ENCODE results near the gene OR10H2. TPM values are rescaled to one million over a fixed set of nuclear protein-coding genes. Genes with fewer than 3 reads are reported as not detected.

The OR10H2 gene
- polyA plus RNA-seq, 1 donor from 2014 or later: not detected

DNA sequence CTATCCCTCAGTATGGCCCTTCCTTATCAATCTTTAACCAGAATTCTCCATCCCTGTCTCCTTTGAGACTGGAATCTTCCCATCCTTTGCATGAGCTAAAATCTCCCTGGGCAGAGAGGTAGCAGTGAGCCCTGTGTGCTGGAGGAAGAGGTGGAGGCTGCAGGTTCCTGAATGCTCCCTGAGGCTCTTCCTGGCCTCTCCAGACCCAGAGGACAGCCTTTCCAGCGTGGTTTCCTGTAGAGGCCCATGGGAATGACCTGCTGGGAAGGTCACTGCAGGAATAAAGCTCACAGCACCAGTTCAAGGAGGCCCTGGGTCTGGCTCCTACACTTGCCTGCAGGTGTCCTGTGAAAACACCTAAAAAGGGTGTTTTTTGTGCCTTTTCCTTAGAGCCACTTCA, 4.6 kb downstream of the OR10H2 start:
- Histone ChIP-seq H3K4me2 (ENCODE audit: low read length) (no peak overlapping the region), H3K79me2 (replicated peaks; ENCODE audit: insufficient read depth, low read length) (no peaks in the 10 kb centered on the region), H3K9ac (ENCODE audit: low read length) (no peak overlapping the region), H4K20me1 (ENCODE audit: insufficient read depth) (no peaks in the 10 kb centered on the region), H3K36me3 (ENCODE audit: insufficient read depth, low read length) (no peaks in the 10 kb centered on the region), H3K27me3 (ENCODE audit: insufficient read depth, low read depth, low read length) (no peaks in the 10 kb centered on the region), H3K4me3 (ENCODE audit: low read length) (no peak overlapping the region), H3K9me2 (ENCODE audit: insufficient read depth, low read length) (no peaks in the 10 kb centered on the region), H3K27ac (ENCODE audit: low read length) (no peak overlapping the region), H3F3A (ENCODE audit: insufficient read depth, low read length, poor library complexity, severe bottlenecking) (no peaks in the 10 kb centered on the region), H3K9me3 (ENCODE audit: low read length) (no peaks in the 10 kb centered on the region), H2AFZ (ENCODE audit: low read depth, low read length) (no peak overlapping the region)
- TF ChIP-seq EZH2 (IDR thresholded peaks at IDR 0.05; ENCODE audit: borderline replicate concordance, insufficient read depth, low read length, poor library complexity, severe bottlenecking): no peak
- no peak for TF ChIP-seq TAF1 (IDR thresholded peaks at IDR 0.05; ENCODE audit: low read depth)
- no peak for TF ChIP-seq POLR2AphosphoS5 (IDR thresholded peaks at IDR 0.05)
- no peak for TF ChIP-seq EP300 (conservative IDR thresholded peaks at IDR 0.05; ENCODE audit: poor library complexity, severe bottlenecking)
- TF ChIP-seq, protein P1, sequence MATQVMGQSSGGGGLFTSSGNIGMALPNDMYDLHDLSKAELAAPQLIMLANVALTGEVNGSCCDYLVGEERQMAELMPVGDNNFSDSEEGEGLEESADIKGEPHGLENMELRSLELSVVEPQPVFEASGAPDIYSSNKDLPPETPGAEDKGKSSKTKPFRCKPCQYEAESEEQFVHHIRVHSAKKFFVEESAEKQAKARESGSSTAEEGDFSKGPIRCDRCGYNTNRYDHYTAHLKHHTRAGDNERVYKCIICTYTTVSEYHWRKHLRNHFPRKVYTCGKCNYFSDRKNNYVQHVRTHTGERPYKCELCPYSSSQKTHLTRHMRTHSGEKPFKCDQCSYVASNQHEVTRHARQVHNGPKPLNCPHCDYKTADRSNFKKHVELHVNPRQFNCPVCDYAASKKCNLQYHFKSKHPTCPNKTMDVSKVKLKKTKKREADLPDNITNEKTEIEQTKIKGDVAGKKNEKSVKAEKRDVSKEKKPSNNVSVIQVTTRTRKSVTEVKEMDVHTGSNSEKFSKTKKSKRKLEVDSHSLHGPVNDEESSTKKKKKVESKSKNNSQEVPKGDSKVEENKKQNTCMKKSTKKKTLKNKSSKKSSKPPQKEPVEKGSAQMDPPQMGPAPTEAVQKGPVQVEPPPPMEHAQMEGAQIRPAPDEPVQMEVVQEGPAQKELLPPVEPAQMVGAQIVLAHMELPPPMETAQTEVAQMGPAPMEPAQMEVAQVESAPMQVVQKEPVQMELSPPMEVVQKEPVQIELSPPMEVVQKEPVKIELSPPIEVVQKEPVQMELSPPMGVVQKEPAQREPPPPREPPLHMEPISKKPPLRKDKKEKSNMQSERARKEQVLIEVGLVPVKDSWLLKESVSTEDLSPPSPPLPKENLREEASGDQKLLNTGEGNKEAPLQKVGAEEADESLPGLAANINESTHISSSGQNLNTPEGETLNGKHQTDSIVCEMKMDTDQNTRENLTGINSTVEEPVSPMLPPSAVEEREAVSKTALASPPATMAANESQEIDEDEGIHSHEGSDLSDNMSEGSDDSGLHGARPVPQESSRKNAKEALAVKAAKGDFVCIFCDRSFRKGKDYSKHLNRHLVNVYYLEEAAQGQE (IDR thresholded peaks at IDR 0.05; ENCODE audit: borderline replicate concordance): no peak

DNA sequence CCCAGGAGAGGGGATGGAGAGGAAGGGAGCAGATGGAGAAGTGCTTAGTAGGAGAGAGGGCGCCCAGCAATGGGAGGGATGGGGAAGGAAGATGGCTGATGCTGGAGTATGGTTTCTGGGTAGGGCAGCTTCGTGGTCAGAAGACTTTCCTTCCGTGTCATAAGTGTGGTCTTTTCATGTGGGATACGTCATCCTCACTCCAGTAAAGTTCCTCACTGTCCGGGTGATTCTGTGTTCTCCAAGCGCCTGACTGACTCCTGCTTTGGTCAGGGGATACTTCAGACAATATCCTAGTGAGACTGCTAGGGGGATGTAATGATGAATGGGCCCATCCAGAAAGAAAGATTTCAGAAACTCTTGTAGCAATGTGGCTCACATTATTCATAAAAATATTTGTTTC, 6.1 kb downstream of the OR10H2 start:
- Histone ChIP-seq H3K9ac (ENCODE audit: low read length) (no peak overlapping the region), H3K36me3 (ENCODE audit: insufficient read depth, low read length) (no peaks in the 10 kb centered on the region)
- no peak for TF ChIP-seq SMC3 (conservative IDR thresholded peaks at IDR 0.05; ENCODE audit: poor library complexity)
- no peak for TF ChIP-seq POLR2AphosphoS5 (IDR thresholded peaks at IDR 0.05)
- TF ChIP-seq MXI1 (conservative IDR thresholded peaks at IDR 0.05; ENCODE audit: poor library complexity, severe bottlenecking): no peak

DNA sequence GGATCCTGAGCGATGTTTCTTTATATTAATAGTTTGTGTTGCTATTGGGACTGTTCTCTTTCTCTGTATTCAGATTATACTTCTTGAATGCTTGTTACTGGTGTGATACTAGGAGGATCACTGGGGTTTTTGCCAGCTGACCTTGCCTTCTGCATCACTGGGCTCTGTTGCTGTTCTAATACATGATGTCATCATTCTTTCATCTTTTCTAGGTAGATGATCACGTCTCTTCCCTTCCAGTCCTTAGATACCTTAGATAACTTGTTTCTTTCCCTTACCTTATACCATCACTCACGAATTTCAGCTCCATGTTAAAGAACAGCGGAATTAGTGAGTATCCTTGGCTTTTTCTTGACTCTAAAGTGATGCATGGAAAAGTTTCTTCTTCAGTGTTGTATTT, 9.9 kb downstream of the OR10H2 start, which contains the start of gene OR10H3:
Gene OR10H3, plus strand, starts transcription at position 264 of the 400 bp plus-strand sequence. CDS start 3,408 bp downstream, outside the sequence.
- Histone ChIP-seq H3K27me3 (ENCODE audit: insufficient read depth, low read depth, low read length) (no peaks in the 10 kb centered on the region), H2AFZ (ENCODE audit: low read depth, low read length) (no peak within 1 kb of the TSS), H3K9me3 (ENCODE audit: low read length) (peaks cover 10% of the 10 kb centered on the region), H3K36me3 (ENCODE audit: insufficient read depth, low read length) (no peaks in the 10 kb centered on the region), H3K9ac (ENCODE audit: low read length) (no peak within 1 kb of the TSS), H4K20me1 (ENCODE audit: insufficient read depth) (no peaks in the 10 kb centered on the region), H3K27ac (ENCODE audit: low read length) (no peak within 1 kb of the TSS), H3K4me3 (ENCODE audit: low read length) (no peak within 1 kb of the TSS), H3F3A (ENCODE audit: insufficient read depth, low read length, poor library complexity, severe bottlenecking) (no peaks in the 10 kb centered on the region), H3K4me2 (ENCODE audit: low read length) (no peak within 1 kb of the TSS), H3K9me2 (ENCODE audit: insufficient read depth, low read length) (no peaks in the 10 kb centered on the region), H3K79me2 (replicated peaks; ENCODE audit: insufficient read depth, low read length) (no peaks in the 10 kb centered on the region)
- TF ChIP-seq TAF1 (IDR thresholded peaks at IDR 0.05; ENCODE audit: low read depth): no peak
- TF ChIP-seq EP300 (conservative IDR thresholded peaks at IDR 0.05; ENCODE audit: poor library complexity, severe bottlenecking): no peak
- no peak for TF ChIP-seq RAD21 (conservative IDR thresholded peaks at IDR 0.05)
- no peak for TF ChIP-seq POLR2AphosphoS5 (IDR thresholded peaks at IDR 0.05)
- TF ChIP-seq, protein P1 (IDR thresholded peaks at IDR 0.05; ENCODE audit: borderline replicate concordance): no peak
- no peak for TF ChIP-seq SMC3 (conservative IDR thresholded peaks at IDR 0.05; ENCODE audit: poor library complexity)
- TF ChIP-seq, protein P2, sequence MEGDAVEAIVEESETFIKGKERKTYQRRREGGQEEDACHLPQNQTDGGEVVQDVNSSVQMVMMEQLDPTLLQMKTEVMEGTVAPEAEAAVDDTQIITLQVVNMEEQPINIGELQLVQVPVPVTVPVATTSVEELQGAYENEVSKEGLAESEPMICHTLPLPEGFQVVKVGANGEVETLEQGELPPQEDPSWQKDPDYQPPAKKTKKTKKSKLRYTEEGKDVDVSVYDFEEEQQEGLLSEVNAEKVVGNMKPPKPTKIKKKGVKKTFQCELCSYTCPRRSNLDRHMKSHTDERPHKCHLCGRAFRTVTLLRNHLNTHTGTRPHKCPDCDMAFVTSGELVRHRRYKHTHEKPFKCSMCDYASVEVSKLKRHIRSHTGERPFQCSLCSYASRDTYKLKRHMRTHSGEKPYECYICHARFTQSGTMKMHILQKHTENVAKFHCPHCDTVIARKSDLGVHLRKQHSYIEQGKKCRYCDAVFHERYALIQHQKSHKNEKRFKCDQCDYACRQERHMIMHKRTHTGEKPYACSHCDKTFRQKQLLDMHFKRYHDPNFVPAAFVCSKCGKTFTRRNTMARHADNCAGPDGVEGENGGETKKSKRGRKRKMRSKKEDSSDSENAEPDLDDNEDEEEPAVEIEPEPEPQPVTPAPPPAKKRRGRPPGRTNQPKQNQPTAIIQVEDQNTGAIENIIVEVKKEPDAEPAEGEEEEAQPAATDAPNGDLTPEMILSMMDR (IDR thresholded peaks at IDR 0.05; ENCODE audit: poor library complexity, severe bottlenecking): no peak
- no peak for TF ChIP-seq MXI1 (conservative IDR thresholded peaks at IDR 0.05; ENCODE audit: poor library complexity, severe bottlenecking)
- no peak for TF ChIP-seq EZH2 (IDR thresholded peaks at IDR 0.05; ENCODE audit: borderline replicate concordance, insufficient read depth, low read length, poor library complexity, severe bottlenecking)

More for the DNA sequence above, 6.1 kb downstream of the OR10H2 start:
- Histone ChIP-seq H2AFZ (ENCODE audit: low read depth, low read length) (no peak overlapping the region), H4K20me1 (ENCODE audit: insufficient read depth) (no peaks in the 10 kb centered on the region), H3K9me3 (ENCODE audit: low read length) (no peaks in the 10 kb centered on the region), H3K27ac (ENCODE audit: low read length) (no peak overlapping the region), H3K4me2 (ENCODE audit: low read length) (no peak overlapping the region), H3K79me2 (replicated peaks; ENCODE audit: insufficient read depth, low read length) (no peaks in the 10 kb centered on the region), H3F3A (ENCODE audit: insufficient read depth, low read length, poor library complexity, severe bottlenecking) (no peaks in the 10 kb centered on the region), H3K4me3 (ENCODE audit: low read length) (no peak overlapping the region), H3K27me3 (ENCODE audit: insufficient read depth, low read depth, low read length) (no peaks in the 10 kb centered on the region), H3K9me2 (ENCODE audit: insufficient read depth, low read length) (no peaks in the 10 kb centered on the region)

Measured in neural cell (in vitro differentiated cells).